ENCODE results near the gene PCDHA5.
"Not testable (repeated sequence)": the region's sequence is repeated elsewhere in the genome, so short reads cannot be mapped to it uniquely, and the experiment has no call there.

DNA sequence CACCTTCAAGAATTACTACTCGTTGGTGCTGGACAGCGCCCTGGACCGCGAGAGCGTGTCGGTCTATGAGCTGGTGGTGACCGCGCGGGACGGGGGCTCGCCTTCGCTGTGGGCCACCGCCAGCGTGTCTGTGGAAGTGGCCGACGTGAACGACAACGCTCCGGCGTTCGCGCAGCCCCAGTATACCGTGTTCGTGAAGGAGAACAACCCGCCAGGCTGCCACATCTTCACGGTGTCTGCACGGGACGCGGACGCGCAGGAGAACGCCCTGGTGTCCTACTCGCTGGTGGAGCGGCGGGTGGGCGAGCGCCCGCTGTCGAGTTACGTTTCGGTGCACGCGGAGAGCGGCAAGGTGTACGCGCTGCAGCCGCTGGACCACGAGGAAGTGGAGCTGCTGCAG lies 1.6 kb downstream of the PCDHA5 start:
- not testable (repeated sequence) for TF ChIP-seq EP300 (conservative IDR thresholded peaks at IDR 0.05; ENCODE audit: poor library complexity, severe bottlenecking); EZH2 (IDR thresholded peaks at IDR 0.05; ENCODE audit: borderline replicate concordance, insufficient read depth, low read length, poor library complexity, severe bottlenecking)
- TF ChIP-seq, protein P1, sequence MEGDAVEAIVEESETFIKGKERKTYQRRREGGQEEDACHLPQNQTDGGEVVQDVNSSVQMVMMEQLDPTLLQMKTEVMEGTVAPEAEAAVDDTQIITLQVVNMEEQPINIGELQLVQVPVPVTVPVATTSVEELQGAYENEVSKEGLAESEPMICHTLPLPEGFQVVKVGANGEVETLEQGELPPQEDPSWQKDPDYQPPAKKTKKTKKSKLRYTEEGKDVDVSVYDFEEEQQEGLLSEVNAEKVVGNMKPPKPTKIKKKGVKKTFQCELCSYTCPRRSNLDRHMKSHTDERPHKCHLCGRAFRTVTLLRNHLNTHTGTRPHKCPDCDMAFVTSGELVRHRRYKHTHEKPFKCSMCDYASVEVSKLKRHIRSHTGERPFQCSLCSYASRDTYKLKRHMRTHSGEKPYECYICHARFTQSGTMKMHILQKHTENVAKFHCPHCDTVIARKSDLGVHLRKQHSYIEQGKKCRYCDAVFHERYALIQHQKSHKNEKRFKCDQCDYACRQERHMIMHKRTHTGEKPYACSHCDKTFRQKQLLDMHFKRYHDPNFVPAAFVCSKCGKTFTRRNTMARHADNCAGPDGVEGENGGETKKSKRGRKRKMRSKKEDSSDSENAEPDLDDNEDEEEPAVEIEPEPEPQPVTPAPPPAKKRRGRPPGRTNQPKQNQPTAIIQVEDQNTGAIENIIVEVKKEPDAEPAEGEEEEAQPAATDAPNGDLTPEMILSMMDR (IDR thresholded peaks at IDR 0.05; ENCODE audit: poor library complexity, severe bottlenecking), result not testable (repeated sequence)
